ENCODE results near the gene RELCH. TPM values are rescaled to one million over a fixed set of nuclear protein-coding genes. Genes with fewer than 3 reads are reported as not detected.

RELCH gene
- total RNA-seq, 1 experiment from 2014 or later, result 19.5 TPM

- no TSS peak for BruUV-seq (replicated peaks)
- H3K4me1 ChIP-seq (ENCODE audit: control insufficient read depth, insufficient read depth, low read length), result no peaks in the 10 kb centered on the region
- ATAC-seq, result no peak
- CTCF ChIA-PET, result no interaction called here
- H3K27ac ChIP-seq (ENCODE audit: low read length), result no peak overlapping the region
- POLR2A ChIA-PET, result no interaction called here
- in situ Hi-C loops (cut with HindIII; ENCODE audit: low pct_unique_long_range_greater_than_20kb, low sequenced_read_pairs) (no loop called here), intact Hi-C loops (cut with micrococcal nuclease; ENCODE audit: unreplicated experiment) (no loop called here)
- no peak for TF ChIP-seq CTCF (IDR thresholded peaks at IDR 0.05)
- no peak for TF ChIP-seq REST (IDR thresholded peaks at IDR 0.05; ENCODE audit: insufficient read depth in 1 of 2, low read depth in 2 of 2, low read length in 1 of 2)
- TF ChIP-seq POLR2AphosphoS5 (IDR thresholded peaks at IDR 0.05; ENCODE audit: low read depth, low read length), result no peak
- no peak for TF ChIP-seq TCF7L2 (IDR thresholded peaks at IDR 0.05; ENCODE audit: low read depth, low read length)
- TF ChIP-seq SIN3A (IDR thresholded peaks at IDR 0.05; ENCODE audit: borderline replicate concordance, insufficient read depth, low read depth, low read length), result no peak
- no peak for DNase-seq (ENCODE audit: low read depth, low spot score)
- no peak overlapping the region for H3K4me3 ChIP-seq (ENCODE audit: low read depth in 2 of 2, low read length in 2 of 2)
- H3K9me3 ChIP-seq (ENCODE audit: control insufficient read depth, insufficient read depth, low read depth, low read length), result no peaks in the 10 kb centered on the region
- no peaks in the 10 kb centered on the region; the same call in 1 of the 2 replicates for H3K36me3 ChIP-seq (ENCODE audit: control insufficient read depth, insufficient read depth, low read length)
- H3K27me3 ChIP-seq (ENCODE audit: control insufficient read depth, insufficient read depth, low read length), result no peaks in the 10 kb centered on the region
Observed at GRCh38 chr18:62284637-62285036, 97.6 kb downstream of the RELCH start.

GRCh38 chr18:62285281-62285680 lies 98.2 kb downstream of the RELCH start:
- in situ Hi-C loops (cut with HindIII; ENCODE audit: low pct_unique_long_range_greater_than_20kb, low sequenced_read_pairs), result no loop called here
- Histone ChIP-seq H3K4me3 (ENCODE audit: low read depth in 2 of 2, low read length in 2 of 2) (no peak overlapping the region), H3K9me3 (ENCODE audit: control insufficient read depth, insufficient read depth, low read depth, low read length) (no peaks in the 10 kb centered on the region), H3K27ac (ENCODE audit: low read length) (no peak overlapping the region), H3K27me3 (ENCODE audit: control insufficient read depth, insufficient read depth, low read length) (no peaks in the 10 kb centered on the region), H3K36me3 (ENCODE audit: control insufficient read depth, insufficient read depth, low read length) (no peaks in the 10 kb centered on the region; the same call in 1 of the 2 replicates), H3K4me1 (ENCODE audit: control insufficient read depth, insufficient read depth, low read length) (no peaks in the 10 kb centered on the region)
- TF ChIP-seq SIN3A (IDR thresholded peaks at IDR 0.05; ENCODE audit: borderline replicate concordance, insufficient read depth, low read depth, low read length), result no peak
- TF ChIP-seq POLR2AphosphoS5 (IDR thresholded peaks at IDR 0.05; ENCODE audit: low read depth, low read length), result no peak
- TF ChIP-seq CTCF (IDR thresholded peaks at IDR 0.05), result no peak
- TF ChIP-seq REST (IDR thresholded peaks at IDR 0.05; ENCODE audit: insufficient read depth in 1 of 2, low read depth in 2 of 2, low read length in 1 of 2), result no peak
- TF ChIP-seq TCF7L2 (IDR thresholded peaks at IDR 0.05; ENCODE audit: low read depth, low read length), result no peak
- ChIA-PET CTCF (no interaction called here), POLR2A (no interaction called here)
- DNase-seq (ENCODE audit: low read depth, low spot score) (no peak), ATAC-seq (no peak)
- no TSS peak for BruUV-seq (replicated peaks)
- intact Hi-C loops (cut with micrococcal nuclease; ENCODE audit: unreplicated experiment), result no loop called here

Measured in Panc1 (cell line).